Thymus (tissue), 11 donors: ENCODE data around the gene MYO18B. TPM values are rescaled to one million over a fixed set of nuclear protein-coding genes. Genes with fewer than 3 reads are reported as not detected.
"Not testable (repeated sequence)": the region's sequence is repeated elsewhere in the genome, so short reads cannot be mapped to it uniquely, and the experiment has no call there.

Experiments used
- DNase-seq, 9 donors: peaks; one replicate each; pipeline ENCODE4 v3.0.0-alpha.2; 2013; ENCODE audit warnings: low spot score in 9 of 9, low read depth in 6 of 9, missing footprints in 1 of 9
- H3K27ac ChIP-seq, 2 donors: one replicate each; pipeline ENCODE4 v1.5.1; 2013; ENCODE audit warnings: control low read depth in 1 of 2, low read depth in 1 of 2, low read length in 1 of 2, mild to moderate bottlenecking in 1 of 2, moderate library complexity in 1 of 2
- H3K27me3 ChIP-seq, 2 donors: one replicate each; pipeline ENCODE4 v1.5.1; 2013; ENCODE audit warnings: low read length in 1 of 2; ENCODE audit not compliant: control insufficient read depth in 2 of 2, insufficient read depth in 1 of 2
- H3K36me3 ChIP-seq, 2 donors: one replicate each; pipeline ENCODE4 v1.5.1; 2013; ENCODE audit warnings: low read length in 1 of 2, mild to moderate bottlenecking in 1 of 2, moderate library complexity in 1 of 2; ENCODE audit not compliant: control insufficient read depth in 2 of 2, insufficient read depth in 2 of 2
- H3K4me1 ChIP-seq, 2 donors: one replicate each; pipeline ENCODE4 v1.5.1; 2013; ENCODE audit warnings: low read length in 2 of 2; ENCODE audit not compliant: control insufficient read depth in 2 of 2, insufficient read depth in 2 of 2
- H3K4me3 ChIP-seq, 2 donors: one replicate each; pipeline ENCODE4 v1.5.1; 2013; ENCODE audit warnings: low read length in 2 of 2, control low read depth in 1 of 2, mild to moderate bottlenecking in 1 of 2
- H3K9me3 ChIP-seq, 2 donors: one replicate each; pipeline ENCODE4 v1.5.1; 2013; ENCODE audit warnings: low read length in 1 of 2, mild to moderate bottlenecking in 1 of 2; ENCODE audit not compliant: control insufficient read depth in 2 of 2, insufficient read depth in 1 of 2
- WGBS: extraction: QIAGEN DNeasy Blood & Tissue Kit; methylation state at CpG from one replicate; pipeline ENCODE4 v1.1.7; 2013; 5-methylcytosine and 5-hydroxymethylcytosine counted together
- polyA plus RNA-seq: library from polyadenylated mRNA; stranded (reverse); fragments of 200-250 nt; gene quantifications from one replicate; pipeline ENCODE4 v1.2.3, GENCODE V29; 2013
- total RNA-seq: library from RNA; stranded (reverse); fragments of 120-200 nt; gene quantifications from one replicate; pipeline ENCODE4 v1.2.4, GENCODE V29; 2013
- donor health status: healthy.

Gene MYO18B
- total and polyA plus RNA-seq, 2 donors = 2.4 to 13.8 TPM

DNA sequence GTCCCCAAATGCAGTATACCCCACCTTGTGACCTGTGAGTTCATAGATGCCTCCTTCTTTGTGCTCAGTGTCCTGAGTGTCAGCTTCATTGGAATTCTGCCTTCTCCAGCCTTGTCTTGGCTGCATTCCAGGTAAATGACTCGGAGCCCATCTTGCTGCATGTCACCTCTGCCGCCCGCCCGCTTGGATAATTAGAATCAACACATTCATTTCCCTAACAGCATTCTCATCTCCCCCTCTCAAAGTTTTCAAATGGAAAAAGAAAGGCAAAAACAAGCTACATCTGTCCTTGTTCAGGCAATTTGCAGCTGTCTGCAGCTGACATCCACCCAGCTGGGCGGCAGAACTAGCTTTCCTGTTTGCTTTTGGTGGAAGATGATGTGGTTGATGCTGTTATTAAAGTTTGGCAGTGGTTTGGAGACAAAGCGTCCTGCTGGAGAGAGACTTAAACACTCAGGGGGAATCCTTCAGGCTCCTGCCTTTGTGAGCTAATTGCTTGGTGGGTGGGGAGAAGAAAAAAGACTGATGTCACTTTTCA lies 228.5 kb downstream of the MYO18B start:
- no peaks in the 10 kb centered on the region for H3K27me3 ChIP-seq
- WGBS = 50% methylated on average over 6 of the region's 6 CpGs
- no peaks in the 10 kb centered on the region for H3K36me3 ChIP-seq
- peak in 2 of 9 donors; percentile 4 to 19 for DNase-seq
- H3K4me3 ChIP-seq = no peak overlapping the region
- no peaks in the 10 kb centered on the region for H3K9me3 ChIP-seq
- H3K4me1 ChIP-seq = peaks cover 0 to 8% of the 10 kb centered on the region in 2 donors
- peak overlapping the region in 1 of 2 donors; percentile 35 for H3K27ac ChIP-seq

DNA sequence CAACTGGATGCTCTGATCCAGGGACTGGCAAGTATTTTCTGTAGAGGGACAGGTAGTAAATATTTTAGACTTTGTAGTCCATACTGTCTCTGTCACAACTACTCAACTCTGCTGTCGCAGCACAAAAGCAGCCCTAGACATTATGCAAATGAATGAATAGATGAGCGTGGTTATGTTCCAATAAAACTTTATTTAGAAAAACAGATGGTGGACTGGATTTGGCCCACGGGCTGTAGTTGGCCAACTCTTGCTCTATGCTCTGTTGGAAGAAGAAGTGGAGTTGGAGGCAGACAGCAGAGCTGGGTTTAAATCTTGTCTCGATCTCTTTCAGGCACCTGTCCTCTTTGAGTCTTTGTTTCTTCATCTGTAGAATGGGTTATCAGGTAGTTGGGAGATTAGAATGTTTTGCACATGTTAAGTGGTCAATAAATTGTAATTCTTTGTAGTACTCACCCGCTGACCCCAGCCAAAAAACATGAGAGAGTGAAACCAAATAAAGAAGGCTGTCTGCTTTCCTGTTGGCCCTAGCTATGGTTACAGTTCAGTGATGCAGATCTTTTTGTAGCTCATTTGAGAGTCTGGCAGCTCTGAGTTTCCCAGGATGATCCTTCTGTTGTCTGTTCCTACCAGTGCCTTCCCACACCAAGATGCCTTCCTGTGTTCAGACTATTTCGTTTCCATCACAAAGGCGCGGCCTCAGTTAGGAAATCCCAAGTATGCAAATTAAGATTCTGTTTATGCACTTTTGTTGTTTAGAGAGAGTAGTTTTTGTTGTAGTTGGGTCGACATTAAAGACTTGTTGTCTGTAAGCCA lies 229.2 kb downstream of the MYO18B start:
- Histone ChIP-seq H3K36me3 (no peaks in the 10 kb centered on the region), H3K4me1 (peaks cover 0 to 6% of the 10 kb centered on the region in 2 donors), H3K9me3 (no peaks in the 10 kb centered on the region), H3K4me3 (no peak overlapping the region), H3K27me3 (no peaks in the 10 kb centered on the region), H3K27ac (peak overlapping the region in 1 of 2 donors; percentile 49)
- no peak for DNase-seq
- WGBS = 73% methylated on average over 9 of the region's 9 CpGs

- H3K36me3 ChIP-seq = no peaks in the 10 kb centered on the region
- H3K4me3 ChIP-seq = no peak overlapping the region
- no peaks in the 10 kb centered on the region for H3K27me3 ChIP-seq
- WGBS = 89% methylated on average over 9 of the region's 9 CpGs
- H3K4me1 ChIP-seq = peaks cover 0 to 3% of the 10 kb centered on the region in 2 donors
- DNase-seq = no peak
- no peak overlapping the region for H3K27ac ChIP-seq
- H3K9me3 ChIP-seq = no peaks in the 10 kb centered on the region
Measured at GRCh38 chr22:25972397-25972796, 230.4 kb downstream of the MYO18B start.

GRCh38 chr22:25976356-25976755 lies 234.4 kb downstream of the MYO18B start:
- DNase-seq = no peak
- WGBS = 94% methylated on average over 1 of the region's 1 CpG
- no peaks in the 10 kb centered on the region for H3K27me3 ChIP-seq
- no peaks in the 10 kb centered on the region for H3K4me1 ChIP-seq
- no peak overlapping the region for H3K27ac ChIP-seq
- no peaks in the 10 kb centered on the region for H3K9me3 ChIP-seq
- H3K4me3 ChIP-seq = no peak overlapping the region
- no peaks in the 10 kb centered on the region for H3K36me3 ChIP-seq

GRCh38 chr22:25979968-25980367 lies 238.0 kb downstream of the MYO18B start:
- WGBS = 92% methylated on average over 3 of the region's 3 CpGs

GRCh38 chr22:25984911-25985310 lies 242.9 kb downstream of the MYO18B start:
- H3K36me3 ChIP-seq, H3K27ac ChIP-seq, H3K27me3 ChIP-seq, H3K4me3 ChIP-seq, H3K4me1 ChIP-seq, DNase-seq, H3K9me3 ChIP-seq: not testable (repeated sequence)
- 95% methylated on average over 1 of the region's 1 CpG for WGBS

More at GRCh38 chr22:25979968-25980367, 238.0 kb downstream of the MYO18B start:
- H3K27me3 ChIP-seq = no peaks in the 10 kb centered on the region
- H3K36me3 ChIP-seq = no peaks in the 10 kb centered on the region
- H3K27ac ChIP-seq = no peak overlapping the region
- no peak for DNase-seq
- H3K4me3 ChIP-seq = no peak overlapping the region
- peaks cover 0 to 3% of the 10 kb centered on the region in 2 donors for H3K4me1 ChIP-seq
- H3K9me3 ChIP-seq = no peaks in the 10 kb centered on the region

- no peaks in the 10 kb centered on the region for H3K9me3 ChIP-seq
- H3K27me3 ChIP-seq = no peaks in the 10 kb centered on the region
- 13% methylated on average over 8 of the region's 8 CpGs for WGBS
- H3K27ac ChIP-seq = no peak overlapping the region
- peak in 5 of 9 donors; percentile 6 to 46 (median 18) for DNase-seq
- H3K36me3 ChIP-seq = no peaks in the 10 kb centered on the region
- H3K4me1 ChIP-seq = no peaks in the 10 kb centered on the region
- H3K4me3 ChIP-seq = no peak overlapping the region
Measured at GRCh38 chr22:25987948-25988347, 246.0 kb downstream of the MYO18B start.

DNA sequence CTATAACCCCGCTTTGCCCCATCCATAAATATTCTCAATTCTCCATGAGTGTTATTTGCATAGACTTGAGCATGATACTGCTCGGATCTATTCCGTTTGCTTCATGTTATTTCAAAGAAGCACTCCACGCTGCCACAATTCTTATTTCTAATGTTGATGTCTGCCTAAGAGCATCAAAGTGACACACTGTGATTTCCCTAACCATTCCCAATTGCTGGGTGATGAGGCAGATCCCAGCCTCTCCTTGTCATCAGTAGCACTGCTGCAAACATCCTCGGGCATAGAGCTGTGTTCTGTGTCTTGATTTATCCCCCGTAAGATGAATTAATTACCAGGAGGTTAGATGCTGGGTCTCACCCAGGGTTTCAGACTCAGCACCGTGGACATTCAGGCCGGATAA lies 249.0 kb downstream of the MYO18B start:
- no peaks in the 10 kb centered on the region for H3K4me1 ChIP-seq
- no peaks in the 10 kb centered on the region for H3K27me3 ChIP-seq
- H3K9me3 ChIP-seq = no peaks in the 10 kb centered on the region
- no peak for DNase-seq
- no peak overlapping the region for H3K4me3 ChIP-seq
- H3K36me3 ChIP-seq = no peaks in the 10 kb centered on the region
- 64% methylated on average over 8 of the region's 8 CpGs for WGBS
- no peak overlapping the region for H3K27ac ChIP-seq

GRCh38 chr22:25992331-25992730 lies 250.3 kb downstream of the MYO18B start:
- H3K27me3 ChIP-seq = no peaks in the 10 kb centered on the region
- DNase-seq = no peak
- H3K4me1 ChIP-seq = no peaks in the 10 kb centered on the region
- WGBS = 89% methylated on average over 12 of the region's 12 CpGs
- H3K9me3 ChIP-seq = no peaks in the 10 kb centered on the region
- no peaks in the 10 kb centered on the region for H3K36me3 ChIP-seq
- no peak overlapping the region for H3K27ac ChIP-seq
- no peak overlapping the region for H3K4me3 ChIP-seq
